DOHH2 (cell line): ENCODE results near the gene PEA15.

Source experiments
- H3F3A ChIP-seq: fragments of 200-600 bp; sonication (generic), shearing (Covaris generic); 2 replicates; pipeline ENCODE4 v1.6.0; 2016; ENCODE audit warnings: antibody characterized with exemption, mild to moderate bottlenecking; ENCODE audit not compliant: control insufficient read depth, insufficient read depth
- H3K27ac ChIP-seq: fragments of 200-600 bp; sonication (generic); 2 replicates; pipeline ENCODE4 v1.5.1; 2014; ENCODE audit warnings: low read depth, mild to moderate bottlenecking, low read length, moderate library complexity
- H3K27me3 ChIP-seq: fragments of 200-600 bp; sonication (generic); 2 replicates; pipeline ENCODE4 v1.6.1; 2014; ENCODE audit warnings: mild to moderate bottlenecking, low read length, mixed read lengths; ENCODE audit not compliant: control insufficient read depth
- H3K36me3 ChIP-seq: fragments of 200-600 bp; sonication (generic); 2 replicates; pipeline ENCODE4 v1.6.1; 2014; ENCODE audit warnings: mild to moderate bottlenecking, low read length, moderate library complexity, mixed read lengths; ENCODE audit not compliant: control insufficient read depth
- H3K4me1 ChIP-seq: fragments of 200-600 bp; sonication (generic); 2 replicates; pipeline ENCODE4 v1.6.1; 2014; ENCODE audit warnings: mild to moderate bottlenecking, low read length, mixed read lengths; ENCODE audit not compliant: control insufficient read depth
- H3K4me2 ChIP-seq: fragments of 200-600 bp; sonication (generic); 2 replicates; pipeline ENCODE4 v1.6.0; 2014; ENCODE audit warnings: mild to moderate bottlenecking, low read length, moderate library complexity
- H3K4me3 ChIP-seq: fragments of 200-600 bp; sonication (generic); 2 replicates; pipeline ENCODE4 v1.5.1; 2014; ENCODE audit warnings: mild to moderate bottlenecking, low read length, mixed read lengths
- H3K79me2 ChIP-seq: fragments of 200-600 bp; sonication (generic); 2 replicates; pipeline ENCODE4 v1.6.1; 2014; ENCODE audit warnings: mild to moderate bottlenecking, low read length, mixed read lengths; ENCODE audit not compliant: control insufficient read depth
- H3K9me2 ChIP-seq: fragments of 200-600 bp; sonication (generic); replicated peaks from 2 replicates; pipeline ENCODE4 v1.6.1; 2014; ENCODE audit warnings: mild to moderate bottlenecking, low read length, mixed read lengths; ENCODE audit not compliant: control insufficient read depth
- H3K9me3 ChIP-seq: fragments of 200-600 bp; sonication (generic); 2 replicates; pipeline ENCODE4 v1.6.1; 2014; ENCODE audit warnings: antibody characterized with exemption, low read length, mixed read lengths; ENCODE audit not compliant: control insufficient read depth, insufficient read depth
- H4K20me1 ChIP-seq: fragments of 200-600 bp; sonication (generic); 2 replicates; pipeline ENCODE4 v1.6.0; 2014; ENCODE audit warnings: low read depth, mild to moderate bottlenecking, antibody characterized with exemption, low read length, moderate library complexity; ENCODE audit not compliant: control insufficient read depth, insufficient read depth
- EZH2phosphoT487 ChIP-seq: fragments of 200-600 bp; sonication (generic); IDR thresholded peaks from 2 replicates; pipeline ENCODE4 v1.6.1; 2017; ENCODE audit warnings: borderline replicate concordance, mild to moderate bottlenecking, antibody characterized with exemption, low read length, moderate library complexity, mixed read lengths
- TF ChIP-seq, protein P1 (sequence below): fragments of 200-600 bp; sonication (generic); IDR thresholded peaks from one replicate; pipeline ENCODE4 v1.5.1; 2014; ENCODE audit warnings: antibody characterized with exemption, mild to moderate bottlenecking, low read depth, low read length; ENCODE audit not compliant: poor library complexity, severe bottlenecking

Gene PEA15

DNA sequence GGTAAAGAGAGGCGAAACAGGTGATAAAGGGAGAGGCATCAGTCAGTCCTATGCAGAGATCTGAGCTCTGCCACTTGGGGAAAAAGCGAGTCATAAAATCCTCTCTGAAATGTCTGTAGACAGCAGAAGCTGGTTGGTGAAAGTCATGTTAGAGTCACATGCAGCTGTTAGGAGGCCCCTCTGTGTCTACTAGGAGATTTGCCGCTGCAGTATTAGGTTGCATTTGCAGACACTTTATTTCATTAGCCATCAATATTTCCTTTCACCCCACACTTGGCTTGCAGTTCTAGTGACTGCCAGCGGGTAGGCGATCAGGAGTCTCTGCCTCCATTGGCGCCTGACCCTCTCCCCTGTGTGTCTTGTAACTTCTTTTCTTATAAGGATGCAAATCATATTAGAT, 37.6 kb upstream of the PEA15 start:
- Histone ChIP-seq H3K4me3 (no peak overlapping the region), H3K79me2 (no peaks in the 10 kb centered on the region), H3K4me1 (peaks cover 12% of the 10 kb centered on the region), H3K36me3 (no peaks in the 10 kb centered on the region), H3K9me3 (no peaks in the 10 kb centered on the region), H3F3A (0 out of 2 replicates have a peak, but pooled peaks cover 2% of the 10 kb centered on the region), H4K20me1 (no peaks in the 10 kb centered on the region), H3K27me3 (peaks cover 15% of the 10 kb centered on the region; the same call in 1 of the 2 replicates), H3K9me2 (no peaks in the 10 kb centered on the region), H3K4me2 (no peak overlapping the region), H3K27ac (no peak overlapping the region)
- TF ChIP-seq EZH2phosphoT487, result no peak
- TF ChIP-seq, protein P1, sequence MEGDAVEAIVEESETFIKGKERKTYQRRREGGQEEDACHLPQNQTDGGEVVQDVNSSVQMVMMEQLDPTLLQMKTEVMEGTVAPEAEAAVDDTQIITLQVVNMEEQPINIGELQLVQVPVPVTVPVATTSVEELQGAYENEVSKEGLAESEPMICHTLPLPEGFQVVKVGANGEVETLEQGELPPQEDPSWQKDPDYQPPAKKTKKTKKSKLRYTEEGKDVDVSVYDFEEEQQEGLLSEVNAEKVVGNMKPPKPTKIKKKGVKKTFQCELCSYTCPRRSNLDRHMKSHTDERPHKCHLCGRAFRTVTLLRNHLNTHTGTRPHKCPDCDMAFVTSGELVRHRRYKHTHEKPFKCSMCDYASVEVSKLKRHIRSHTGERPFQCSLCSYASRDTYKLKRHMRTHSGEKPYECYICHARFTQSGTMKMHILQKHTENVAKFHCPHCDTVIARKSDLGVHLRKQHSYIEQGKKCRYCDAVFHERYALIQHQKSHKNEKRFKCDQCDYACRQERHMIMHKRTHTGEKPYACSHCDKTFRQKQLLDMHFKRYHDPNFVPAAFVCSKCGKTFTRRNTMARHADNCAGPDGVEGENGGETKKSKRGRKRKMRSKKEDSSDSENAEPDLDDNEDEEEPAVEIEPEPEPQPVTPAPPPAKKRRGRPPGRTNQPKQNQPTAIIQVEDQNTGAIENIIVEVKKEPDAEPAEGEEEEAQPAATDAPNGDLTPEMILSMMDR, result peak; percentile 33

DNA sequence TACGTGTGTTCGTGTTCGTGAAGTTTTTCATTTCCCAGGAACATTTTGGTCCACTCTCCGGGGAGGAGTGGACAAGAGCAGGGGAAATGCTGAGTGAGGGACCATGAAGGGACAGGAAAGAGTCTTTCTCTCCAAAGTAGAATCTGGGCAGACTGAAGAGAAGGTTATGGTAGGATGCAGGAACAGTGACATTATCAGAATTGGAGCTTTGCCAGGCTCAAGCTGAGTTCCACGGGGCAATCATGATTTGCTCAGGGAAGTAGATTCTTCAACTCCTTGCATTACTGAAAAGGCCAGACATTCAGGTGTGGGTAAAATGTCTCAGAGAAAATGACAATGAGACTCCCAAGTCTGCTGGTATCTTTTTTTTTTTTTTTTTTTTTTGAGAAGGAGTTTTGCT, 37.2 kb upstream of the PEA15 start:
- Histone ChIP-seq H3K4me1 (peaks cover 12% of the 10 kb centered on the region), H3K9me2 (no peaks in the 10 kb centered on the region), H3K27me3 (peaks cover 14% of the 10 kb centered on the region; the same call in 1 of the 2 replicates), H3F3A (0 out of 2 replicates have a peak, but pooled peaks cover 2% of the 10 kb centered on the region), H3K36me3 (no peaks in the 10 kb centered on the region), H3K9me3 (no peaks in the 10 kb centered on the region), H3K79me2 (no peaks in the 10 kb centered on the region), H3K4me3 (no peak overlapping the region), H3K27ac (no peak overlapping the region), H4K20me1 (no peaks in the 10 kb centered on the region), H3K4me2 (no peak overlapping the region)
- TF ChIP-seq, protein P1, result peak; percentile 6
- no peak for TF ChIP-seq EZH2phosphoT487

DNA sequence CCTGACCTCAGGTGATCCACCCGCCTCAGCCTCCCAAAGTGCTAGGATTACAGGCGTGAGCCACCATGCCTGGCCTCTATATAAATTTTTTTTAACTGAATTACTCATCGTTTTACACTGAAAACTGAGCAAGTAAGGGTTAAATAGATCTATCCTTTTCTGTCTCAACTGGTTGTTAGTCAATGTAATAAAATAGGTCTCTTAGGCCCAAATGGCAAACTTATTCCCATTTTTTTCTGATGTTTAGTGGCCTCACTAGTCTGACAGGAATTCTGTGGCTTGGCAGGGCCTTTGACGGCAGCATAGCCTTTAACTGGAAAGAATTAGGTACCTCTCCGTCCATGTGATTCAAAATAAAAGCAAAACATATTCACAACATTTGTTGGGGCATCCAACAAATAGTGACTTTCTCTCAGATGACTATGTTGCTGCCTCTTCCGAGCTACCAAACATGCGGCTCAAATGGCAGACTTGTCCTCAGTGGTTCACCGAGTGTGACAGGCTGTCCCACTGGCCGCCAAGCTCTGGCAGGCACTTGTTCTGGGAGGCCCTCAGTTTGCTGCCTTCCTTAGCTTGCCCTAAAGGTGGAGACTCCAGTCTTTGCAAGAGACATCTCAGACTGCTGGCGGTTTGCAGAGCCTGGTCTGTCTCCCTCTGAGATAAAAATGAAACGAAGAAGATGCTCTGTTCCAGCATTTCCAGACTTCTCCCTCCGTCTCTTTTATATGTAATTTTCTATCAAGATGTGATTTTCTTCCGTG, 36.4 kb upstream of the PEA15 start:
- TF ChIP-seq, protein P1, result no peak
- no peak for TF ChIP-seq EZH2phosphoT487
- Histone ChIP-seq H3K9me3 (no peaks in the 10 kb centered on the region), H4K20me1 (no peaks in the 10 kb centered on the region), H3K27me3 (peaks cover 17% of the 10 kb centered on the region; the same call in 1 of the 2 replicates), H3K9me2 (no peaks in the 10 kb centered on the region), H3K4me1 (peaks cover 12% of the 10 kb centered on the region), H3K36me3 (no peaks in the 10 kb centered on the region), H3K4me2 (0 out of 2 replicates have a peak overlapping the region, but pooled peaks have one; percentile 48), H3K27ac (no peak overlapping the region), H3F3A (0 out of 2 replicates have a peak, but pooled peaks cover 2% of the 10 kb centered on the region), H3K4me3 (no peak overlapping the region), H3K79me2 (no peaks in the 10 kb centered on the region)
